ENCODE results near the gene SCG5. TPM values are rescaled to one million over a fixed set of nuclear protein-coding genes. Genes with fewer than 3 reads are reported as not detected.

Gene SCG5
- polyA plus RNA-seq, 1 donor, result 22.2 TPM

DNA sequence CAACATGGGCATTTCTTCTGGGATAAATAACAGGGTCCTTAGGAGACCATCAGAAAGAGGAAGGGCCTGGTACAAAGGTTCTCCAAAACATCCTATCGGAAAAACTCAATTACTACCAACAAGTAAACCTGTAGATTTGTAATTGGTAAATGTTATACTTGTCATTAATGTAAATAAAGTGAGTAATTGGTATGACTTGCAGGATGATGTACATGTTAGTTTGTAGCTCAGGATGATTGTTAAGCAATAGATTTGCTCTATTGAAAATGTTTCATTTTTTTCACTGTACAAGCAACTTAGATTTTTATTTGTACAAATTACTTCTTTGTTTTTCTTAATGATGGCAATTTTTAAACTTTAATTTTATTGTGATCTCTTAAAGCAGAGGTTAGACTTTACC, 3.8 kb upstream of the SCG5 start:
- WGBS (ENCODE audit: insufficient coverage, low lambda C conversion rate), result no CpG with 5 or more reads among the region's 1 CpG
- Histone ChIP-seq H3K4me3 (ENCODE audit: low read length) (no peak overlapping the region), H3K9me3 (ENCODE audit: control insufficient read depth, low read depth, low read length) (no peaks in the 10 kb centered on the region), H3K4me1 (ENCODE audit: control insufficient read depth, insufficient read depth, low read length) (no peaks in the 10 kb centered on the region), H3K27ac (ENCODE audit: low read length) (no peak overlapping the region), H3K27me3 (ENCODE audit: control insufficient read depth, insufficient read depth, low read length) (peaks cover 10% of the 10 kb centered on the region), H3K36me3 (ENCODE audit: control insufficient read depth, insufficient read depth, low read length) (peaks cover 13% of the 10 kb centered on the region)
- no peak for DNase-seq

DNA sequence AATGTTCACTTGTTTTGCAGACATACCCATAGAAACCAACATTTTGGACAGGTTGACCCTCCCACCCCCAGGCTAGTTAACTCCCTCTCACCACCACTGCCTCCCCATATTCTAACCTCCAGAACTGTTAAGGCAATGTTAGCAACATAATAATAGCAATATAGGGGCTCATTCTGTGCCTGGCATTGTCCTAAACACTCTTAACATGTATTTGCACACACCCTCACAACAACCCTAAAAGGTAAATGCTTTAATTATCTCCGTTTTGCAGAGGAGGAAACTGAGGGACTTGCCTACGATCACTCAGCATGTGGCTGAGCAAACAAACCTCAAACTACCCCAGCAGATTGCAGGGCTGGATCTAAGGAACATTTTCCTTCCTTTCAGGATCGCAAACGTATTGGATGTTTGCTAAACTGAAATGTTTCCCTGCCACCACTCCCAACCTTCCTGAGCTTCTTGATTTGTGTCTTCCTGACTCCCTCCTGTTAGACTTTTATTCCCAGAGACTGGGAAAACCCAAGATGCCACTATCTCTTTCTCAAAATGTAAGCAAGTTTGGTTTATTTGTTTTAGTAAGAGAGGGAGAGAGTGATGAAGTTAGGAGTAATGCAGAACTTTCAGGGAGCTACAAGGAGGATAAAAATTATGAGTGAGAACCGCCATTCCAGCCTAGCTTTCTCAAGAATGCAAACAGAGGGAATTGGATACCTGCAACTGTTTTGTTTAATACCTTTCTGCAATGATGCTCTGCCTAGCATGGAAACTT, 1.3 kb downstream of the SCG5 start:
- Histone ChIP-seq H3K36me3 (ENCODE audit: control insufficient read depth, insufficient read depth, low read length) (no peaks in the 10 kb centered on the region), H3K4me3 (ENCODE audit: low read length) (no peak overlapping the region), H3K27ac (ENCODE audit: low read length) (no peak overlapping the region), H3K27me3 (ENCODE audit: control insufficient read depth, insufficient read depth, low read length) (peaks cover 11% of the 10 kb centered on the region), H3K9me3 (ENCODE audit: control insufficient read depth, low read depth, low read length) (no peaks in the 10 kb centered on the region), H3K4me1 (ENCODE audit: control insufficient read depth, insufficient read depth, low read length) (no peaks in the 10 kb centered on the region)
- no CpG with 5 or more reads among the region's 5 CpGs for WGBS (ENCODE audit: insufficient coverage, low lambda C conversion rate)
- DNase-seq, result no peak

DNA sequence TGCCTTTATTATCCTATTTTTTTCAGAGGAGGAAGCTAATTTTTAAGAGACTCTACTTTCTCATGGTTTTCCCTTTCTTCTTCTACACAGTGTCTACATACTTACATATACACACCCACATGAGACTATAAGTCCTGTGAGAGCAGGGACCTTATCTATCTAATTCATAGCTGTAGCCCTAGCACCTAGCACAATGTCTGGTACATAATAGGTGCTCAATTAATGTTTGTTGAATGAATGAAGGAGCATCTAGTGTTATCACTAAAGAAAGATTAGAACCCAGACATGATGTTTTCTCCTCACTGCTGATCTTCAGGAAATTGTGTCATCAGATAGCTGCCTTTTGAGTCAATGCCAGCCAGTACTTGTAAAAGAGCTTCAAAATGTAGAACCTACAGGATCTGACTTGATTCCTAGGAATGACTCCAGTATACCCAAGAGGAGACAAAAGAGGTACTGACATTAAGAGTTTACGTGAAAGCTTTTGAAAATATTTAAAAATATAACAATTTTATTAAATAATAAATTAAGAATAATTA, 2.5 kb downstream of the SCG5 start:
- H3K4me3 ChIP-seq (ENCODE audit: low read length), result no peak overlapping the region
- no peaks in the 10 kb centered on the region for H3K9me3 ChIP-seq (ENCODE audit: control insufficient read depth, low read depth, low read length)
- no CpG with 5 or more reads among the region's 1 CpG for WGBS (ENCODE audit: insufficient coverage, low lambda C conversion rate)
- peaks cover 11% of the 10 kb centered on the region for H3K27me3 ChIP-seq (ENCODE audit: control insufficient read depth, insufficient read depth, low read length)
- no peaks in the 10 kb centered on the region for H3K4me1 ChIP-seq (ENCODE audit: control insufficient read depth, insufficient read depth, low read length)
- no peaks in the 10 kb centered on the region for H3K36me3 ChIP-seq (ENCODE audit: control insufficient read depth, insufficient read depth, low read length)
- no peak for DNase-seq
- H3K27ac ChIP-seq (ENCODE audit: low read length), result no peak overlapping the region

DNA sequence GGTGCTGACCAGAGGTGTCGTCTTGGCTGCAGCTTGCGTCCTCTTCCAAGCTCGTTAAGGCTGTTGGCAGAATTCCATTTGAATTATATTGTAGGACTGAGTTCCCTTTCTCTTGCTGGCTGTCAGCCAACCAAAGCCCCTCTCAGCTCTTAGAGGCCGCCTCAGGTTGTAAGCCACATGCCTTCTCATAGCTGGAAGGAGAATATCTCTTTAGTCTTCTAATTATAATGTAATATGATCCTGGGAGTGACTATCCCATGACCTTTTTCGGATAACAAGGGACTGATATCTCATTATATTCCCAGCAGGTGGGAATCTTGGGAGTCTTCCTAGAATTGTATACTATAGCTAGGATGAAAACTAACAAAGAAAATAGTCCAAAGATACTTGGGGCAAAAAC, 4.8 kb downstream of the SCG5 start:
- Histone ChIP-seq H3K36me3 (ENCODE audit: control insufficient read depth, insufficient read depth, low read length) (no peaks in the 10 kb centered on the region), H3K27me3 (ENCODE audit: control insufficient read depth, insufficient read depth, low read length) (peaks cover 10% of the 10 kb centered on the region), H3K27ac (ENCODE audit: low read length) (no peak overlapping the region), H3K4me1 (ENCODE audit: control insufficient read depth, insufficient read depth, low read length) (no peaks in the 10 kb centered on the region), H3K9me3 (ENCODE audit: control insufficient read depth, low read depth, low read length) (no peaks in the 10 kb centered on the region), H3K4me3 (ENCODE audit: low read length) (no peak overlapping the region)
- DNase-seq, result peak in 1 of 2 donors; percentile 23
- no CpG with 5 or more reads among the region's 5 CpGs for WGBS (ENCODE audit: insufficient coverage, low lambda C conversion rate)

DNA sequence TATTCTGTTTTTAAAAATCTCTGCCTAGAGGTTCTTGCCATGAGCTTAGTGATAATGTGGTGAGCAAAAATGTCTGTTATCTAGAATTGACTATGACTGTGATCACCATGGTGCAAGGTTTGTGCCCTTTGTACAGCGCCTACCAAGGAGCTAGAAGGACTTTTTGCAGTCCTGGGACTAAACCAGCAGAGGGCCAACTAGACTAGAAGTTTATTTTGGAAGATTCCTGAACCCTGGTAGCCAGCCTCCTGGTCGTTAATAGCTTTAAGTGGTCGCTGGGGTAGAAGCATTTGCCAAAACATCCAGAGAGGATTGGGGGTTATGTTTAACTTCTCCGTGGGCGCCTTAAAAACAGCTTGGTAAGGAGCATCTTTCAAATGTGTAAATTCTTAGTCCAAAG, 7.8 kb downstream of the SCG5 start:
- peak in 1 of 2 donors; percentile 39 for DNase-seq
- Histone ChIP-seq H3K27me3 (ENCODE audit: control insufficient read depth, insufficient read depth, low read length) (no peaks in the 10 kb centered on the region), H3K27ac (ENCODE audit: low read length) (no peak overlapping the region), H3K36me3 (ENCODE audit: control insufficient read depth, insufficient read depth, low read length) (no peaks in the 10 kb centered on the region), H3K4me1 (ENCODE audit: control insufficient read depth, insufficient read depth, low read length) (no peaks in the 10 kb centered on the region), H3K9me3 (ENCODE audit: control insufficient read depth, low read depth, low read length) (no peaks in the 10 kb centered on the region), H3K4me3 (ENCODE audit: low read length) (no peak overlapping the region)
- 60% methylated on average over 2 of the region's 5 CpGs for WGBS (ENCODE audit: insufficient coverage, low lambda C conversion rate)

DNA sequence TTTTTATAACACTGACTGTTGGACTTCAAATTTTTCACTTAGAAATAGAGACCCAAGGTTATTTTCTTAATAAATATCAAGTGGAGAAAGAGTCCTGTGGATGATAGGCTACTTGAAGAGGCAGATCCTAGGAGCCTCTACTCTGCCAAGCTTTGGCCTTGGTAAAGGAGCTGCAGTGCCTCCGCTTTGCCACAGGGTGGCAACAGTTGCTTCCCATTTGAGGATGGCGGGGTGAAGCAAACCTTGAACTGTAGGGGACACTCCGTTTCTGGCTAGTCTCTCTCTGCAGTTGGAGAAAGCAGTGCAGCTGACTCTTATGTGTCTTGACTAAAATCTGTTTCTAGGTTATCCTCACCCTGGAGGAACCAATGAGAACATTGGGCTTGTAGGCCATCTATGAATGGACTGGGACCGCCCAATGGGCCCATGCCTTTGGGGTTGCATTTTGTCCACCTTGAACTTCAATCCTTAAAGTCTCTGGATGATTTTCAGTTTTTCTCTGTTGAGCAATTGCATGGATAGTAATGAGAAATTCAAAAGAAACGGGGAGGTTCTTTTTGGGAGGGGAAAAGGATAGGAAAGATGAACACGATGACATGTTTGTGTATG, 9.8 kb downstream of the SCG5 start:
- Histone ChIP-seq H3K27ac (ENCODE audit: low read length) (no peak overlapping the region), H3K4me3 (ENCODE audit: low read length) (no peak overlapping the region), H3K27me3 (ENCODE audit: control insufficient read depth, insufficient read depth, low read length) (no peaks in the 10 kb centered on the region), H3K9me3 (ENCODE audit: control insufficient read depth, low read depth, low read length) (no peaks in the 10 kb centered on the region), H3K4me1 (ENCODE audit: control insufficient read depth, insufficient read depth, low read length) (no peaks in the 10 kb centered on the region), H3K36me3 (ENCODE audit: control insufficient read depth, insufficient read depth, low read length) (no peaks in the 10 kb centered on the region)
- DNase-seq, result peak; percentile 26 to 31
- 83% methylated on average over 2 of the region's 6 CpGs for WGBS (ENCODE audit: insufficient coverage, low lambda C conversion rate)

DNA sequence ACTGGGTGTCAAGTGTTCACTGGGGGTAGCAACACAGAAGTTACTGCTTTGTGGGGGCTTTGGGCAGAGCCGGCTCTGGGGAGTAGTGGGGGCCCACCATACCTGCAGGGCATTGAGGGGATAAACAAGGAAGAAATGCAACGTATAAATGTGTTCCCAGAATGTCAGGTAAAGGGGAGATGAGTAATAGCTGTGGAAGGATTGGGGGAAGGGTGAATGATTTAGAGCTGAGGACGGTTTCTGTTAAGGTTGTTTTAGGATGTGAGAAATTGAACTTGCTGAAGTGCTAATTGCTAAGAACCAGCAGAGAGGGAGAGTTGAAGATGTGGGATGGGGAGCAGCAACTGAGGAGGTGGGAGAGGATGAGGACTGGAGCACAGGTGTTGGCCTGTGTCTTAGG, 10.7 kb downstream of the SCG5 start:
- no peak overlapping the region for H3K27ac ChIP-seq (ENCODE audit: low read length)
- no peak overlapping the region for H3K4me3 ChIP-seq (ENCODE audit: low read length)
- WGBS (ENCODE audit: insufficient coverage, low lambda C conversion rate), result 84% methylated on average over 2 of the region's 3 CpGs
- H3K9me3 ChIP-seq (ENCODE audit: control insufficient read depth, low read depth, low read length), result no peaks in the 10 kb centered on the region
- no peak for DNase-seq
- no peaks in the 10 kb centered on the region for H3K27me3 ChIP-seq (ENCODE audit: control insufficient read depth, insufficient read depth, low read length)
- no peaks in the 10 kb centered on the region for H3K4me1 ChIP-seq (ENCODE audit: control insufficient read depth, insufficient read depth, low read length)
- no peaks in the 10 kb centered on the region for H3K36me3 ChIP-seq (ENCODE audit: control insufficient read depth, insufficient read depth, low read length)

DNA sequence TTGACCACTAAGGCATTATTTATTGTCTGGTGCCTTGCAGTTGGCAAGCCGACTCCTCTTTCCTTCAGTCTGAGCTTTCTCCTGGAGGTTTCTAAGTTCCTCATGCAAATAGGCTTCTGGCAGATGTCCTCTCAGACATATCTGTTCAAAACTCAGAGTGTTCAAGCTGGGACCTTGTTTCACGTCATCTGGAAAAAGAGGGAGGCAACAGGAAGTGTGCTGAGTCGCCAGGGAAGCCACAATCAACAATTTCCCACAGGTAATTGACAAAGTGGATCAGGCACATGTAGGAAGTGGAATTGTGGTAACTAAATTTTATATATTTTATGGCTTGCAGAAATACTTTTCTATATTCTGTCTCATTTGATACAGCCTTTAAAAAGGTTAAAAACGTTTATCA, 14.6 kb downstream of the SCG5 start:
- Histone ChIP-seq H3K27ac (ENCODE audit: low read length) (no peak overlapping the region), H3K4me1 (ENCODE audit: control insufficient read depth, insufficient read depth, low read length) (no peaks in the 10 kb centered on the region), H3K9me3 (ENCODE audit: control insufficient read depth, low read depth, low read length) (no peaks in the 10 kb centered on the region), H3K4me3 (ENCODE audit: low read length) (no peak overlapping the region), H3K36me3 (ENCODE audit: control insufficient read depth, insufficient read depth, low read length) (no peaks in the 10 kb centered on the region), H3K27me3 (ENCODE audit: control insufficient read depth, insufficient read depth, low read length) (no peaks in the 10 kb centered on the region)
- WGBS (ENCODE audit: insufficient coverage, low lambda C conversion rate), result no CpG with 5 or more reads among the region's 4 CpGs
- no peak for DNase-seq

DNA sequence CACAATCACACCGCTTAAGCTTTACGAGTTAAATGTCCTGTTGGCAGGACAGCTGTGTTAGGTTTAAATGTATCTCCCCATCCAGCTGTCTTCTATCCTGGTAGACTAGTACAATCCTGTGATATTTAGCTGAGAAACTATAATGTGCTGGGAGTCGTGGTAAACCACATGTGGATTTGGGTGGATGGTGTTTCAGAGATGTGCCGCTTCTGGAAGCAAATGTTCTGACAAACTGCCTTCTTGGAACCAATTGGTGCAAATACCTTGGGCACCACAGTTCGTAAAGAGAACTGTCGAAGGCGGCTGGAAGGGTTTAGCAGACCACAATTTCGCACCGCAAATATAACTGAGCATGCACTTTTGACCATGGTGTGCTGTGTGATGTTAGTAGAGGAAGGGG, 15.0 kb downstream of the SCG5 start:
- H3K4me3 ChIP-seq (ENCODE audit: low read length), result no peak overlapping the region
- no peaks in the 10 kb centered on the region for H3K9me3 ChIP-seq (ENCODE audit: control insufficient read depth, low read depth, low read length)
- H3K27ac ChIP-seq (ENCODE audit: low read length), result no peak overlapping the region
- no peaks in the 10 kb centered on the region for H3K4me1 ChIP-seq (ENCODE audit: control insufficient read depth, insufficient read depth, low read length)
- DNase-seq, result no peak
- no peaks in the 10 kb centered on the region for H3K27me3 ChIP-seq (ENCODE audit: control insufficient read depth, insufficient read depth, low read length)
- H3K36me3 ChIP-seq (ENCODE audit: control insufficient read depth, insufficient read depth, low read length), result no peaks in the 10 kb centered on the region
- WGBS (ENCODE audit: insufficient coverage, low lambda C conversion rate), result no CpG with 5 or more reads among the region's 9 CpGs

DNA sequence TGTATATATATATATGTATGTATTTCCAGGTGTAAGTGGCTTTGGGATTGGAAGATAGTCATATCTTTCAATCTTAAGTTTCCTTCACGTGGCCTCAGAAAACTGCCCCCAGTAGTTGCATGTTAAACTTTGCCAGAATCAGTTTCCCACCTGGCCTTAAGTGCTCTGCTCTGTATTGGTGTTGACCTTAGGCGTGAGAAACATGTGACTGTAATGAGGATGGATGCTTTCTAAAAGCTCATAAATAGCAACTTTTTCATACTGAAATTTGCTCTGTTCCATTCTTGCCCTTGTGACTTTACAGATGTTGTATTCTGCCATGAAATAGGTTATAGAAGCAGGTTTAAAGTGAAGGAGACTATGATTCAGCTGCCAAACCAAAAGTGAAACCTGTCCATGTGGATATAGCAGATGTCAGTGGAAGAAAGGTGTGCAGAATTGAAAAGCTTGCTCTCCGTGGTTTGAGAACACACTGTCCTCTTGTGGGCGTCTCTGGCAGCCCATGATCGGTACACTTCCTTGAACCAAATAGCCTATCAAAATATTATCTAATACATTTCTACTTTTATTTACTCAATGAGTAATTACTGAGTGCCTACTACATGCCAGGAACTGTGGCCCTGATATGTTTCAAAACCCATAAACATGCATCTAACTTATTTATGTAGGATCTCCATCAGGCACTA, 15.8 kb downstream of the SCG5 start:
- Histone ChIP-seq H3K27me3 (ENCODE audit: control insufficient read depth, insufficient read depth, low read length) (no peaks in the 10 kb centered on the region), H3K36me3 (ENCODE audit: control insufficient read depth, insufficient read depth, low read length) (no peaks in the 10 kb centered on the region), H3K27ac (ENCODE audit: low read length) (no peak overlapping the region), H3K9me3 (ENCODE audit: control insufficient read depth, low read depth, low read length) (no peaks in the 10 kb centered on the region), H3K4me3 (ENCODE audit: low read length) (no peak overlapping the region), H3K4me1 (ENCODE audit: control insufficient read depth, insufficient read depth, low read length) (no peaks in the 10 kb centered on the region)
- no CpG with 5 or more reads among the region's 5 CpGs for WGBS (ENCODE audit: insufficient coverage, low lambda C conversion rate)
- DNase-seq, result peak in 1 of 2 donors; percentile 63
